Adrenal gland (tissue), 5 donors: ENCODE results near the gene ACOT7.

Experiments used
- POLR2A ChIP-seq, 2 donors: fragments of 450-650 bp; IDR thresholded peaks; one replicate each; pipeline ENCODE4 v1.6.1; 2017; ENCODE audit warnings: antibody characterized with exemption in 2 of 2, mild to moderate bottlenecking in 2 of 2, moderate library complexity in 1 of 2
- TF ChIP-seq, protein P1 (sequence below), 6 experiments: fragments of 450-650 bp in 4 of 6; fragments of 200-600 bp in 2 of 6; sonication (generic) in 1 of 6; IDR thresholded peaks; 1 replicate in 5 of 6; 2 replicates in 1 of 6; pipeline versions ENCODE4 v1.5.1 to v1.8.0; 2016 to 2021; ENCODE audit warnings: antibody characterized with exemption in 6 of 6, mild to moderate bottlenecking in 2 of 6, moderate library complexity in 1 of 6
- donor health status: DM: no; HTN: no; CAD: no.

DNA sequence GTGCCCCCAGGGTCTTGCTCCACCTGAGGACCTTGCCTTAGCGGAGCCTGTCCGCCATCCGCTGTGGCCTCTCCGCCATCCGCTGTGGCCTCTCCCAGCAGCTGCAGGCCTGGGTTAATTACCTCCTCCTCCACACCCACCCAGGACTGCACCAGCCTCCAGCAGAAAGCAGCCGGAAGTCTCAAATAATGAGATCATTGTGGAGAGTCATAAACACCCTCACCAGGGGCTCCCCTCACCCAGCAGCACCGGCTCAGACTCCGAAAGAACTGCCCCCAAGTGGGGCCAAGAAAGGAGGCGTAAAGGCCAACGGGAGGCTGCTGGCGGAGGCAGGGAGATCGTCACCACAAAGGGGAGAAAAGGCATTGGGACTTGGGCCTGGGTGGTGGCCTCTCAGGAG lies 122.0 kb downstream of the ACOT7 start:
- TF ChIP-seq, protein P1, sequence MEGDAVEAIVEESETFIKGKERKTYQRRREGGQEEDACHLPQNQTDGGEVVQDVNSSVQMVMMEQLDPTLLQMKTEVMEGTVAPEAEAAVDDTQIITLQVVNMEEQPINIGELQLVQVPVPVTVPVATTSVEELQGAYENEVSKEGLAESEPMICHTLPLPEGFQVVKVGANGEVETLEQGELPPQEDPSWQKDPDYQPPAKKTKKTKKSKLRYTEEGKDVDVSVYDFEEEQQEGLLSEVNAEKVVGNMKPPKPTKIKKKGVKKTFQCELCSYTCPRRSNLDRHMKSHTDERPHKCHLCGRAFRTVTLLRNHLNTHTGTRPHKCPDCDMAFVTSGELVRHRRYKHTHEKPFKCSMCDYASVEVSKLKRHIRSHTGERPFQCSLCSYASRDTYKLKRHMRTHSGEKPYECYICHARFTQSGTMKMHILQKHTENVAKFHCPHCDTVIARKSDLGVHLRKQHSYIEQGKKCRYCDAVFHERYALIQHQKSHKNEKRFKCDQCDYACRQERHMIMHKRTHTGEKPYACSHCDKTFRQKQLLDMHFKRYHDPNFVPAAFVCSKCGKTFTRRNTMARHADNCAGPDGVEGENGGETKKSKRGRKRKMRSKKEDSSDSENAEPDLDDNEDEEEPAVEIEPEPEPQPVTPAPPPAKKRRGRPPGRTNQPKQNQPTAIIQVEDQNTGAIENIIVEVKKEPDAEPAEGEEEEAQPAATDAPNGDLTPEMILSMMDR (IDR thresholded peaks at IDR 0.05), result no peak
- no peak for TF ChIP-seq POLR2A (IDR thresholded peaks at IDR 0.05)
